SW480 (cell line): ENCODE data around the gene OSBPL6.

Experiments
- DNase-seq: peaks from one replicate; pipeline ENCODE4 v3.0.0-alpha.2; 2016; ENCODE audit warnings: low spot score

The OSBPL6 gene

DNA sequence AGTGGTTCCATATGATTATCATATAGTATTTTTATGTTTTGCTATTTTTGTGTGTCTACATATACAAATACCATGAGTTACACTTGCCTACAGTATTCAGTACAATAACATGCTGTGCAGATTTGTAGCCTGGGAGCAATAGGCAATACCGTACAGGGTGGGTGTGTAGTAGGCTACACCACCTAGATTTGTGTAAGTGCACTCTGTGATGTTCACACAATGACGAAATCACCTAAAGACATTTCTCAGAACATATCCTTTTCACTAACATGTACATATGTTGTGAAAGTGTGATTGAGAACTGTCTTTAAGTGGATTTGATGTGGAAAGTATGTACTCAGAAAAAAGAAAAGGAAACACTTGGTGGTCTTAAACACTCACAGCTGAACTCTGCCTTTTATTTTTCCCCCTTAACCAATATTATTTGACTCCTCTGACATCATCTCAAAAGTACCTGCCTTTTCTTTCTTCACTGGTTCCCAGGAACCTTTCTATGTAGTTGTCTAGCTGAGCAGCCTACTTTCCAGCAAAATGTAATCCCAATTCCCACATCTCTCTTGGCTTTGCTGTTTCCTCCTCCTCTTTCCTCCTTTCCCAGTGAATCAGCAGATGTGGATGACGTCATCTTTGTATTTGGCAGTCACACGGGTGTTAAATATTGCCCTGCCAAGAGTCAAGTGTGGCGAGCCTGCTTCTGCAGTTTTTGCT, 47.7 kb downstream of the OSBPL6 start:
- peak; percentile 32 for DNase-seq

- DNase-seq = no peak
These were observed 48.2 kb downstream of the OSBPL6 start for GRCh38 chr2:178242552-178242883.

- DNase-seq = no peak
These were observed 49.6 kb downstream of the OSBPL6 start for GRCh38 chr2:178243961-178244360.

- no peak for DNase-seq
These were observed 50.5 kb downstream of the OSBPL6 start for GRCh38 chr2:178244777-178245176.

DNA sequence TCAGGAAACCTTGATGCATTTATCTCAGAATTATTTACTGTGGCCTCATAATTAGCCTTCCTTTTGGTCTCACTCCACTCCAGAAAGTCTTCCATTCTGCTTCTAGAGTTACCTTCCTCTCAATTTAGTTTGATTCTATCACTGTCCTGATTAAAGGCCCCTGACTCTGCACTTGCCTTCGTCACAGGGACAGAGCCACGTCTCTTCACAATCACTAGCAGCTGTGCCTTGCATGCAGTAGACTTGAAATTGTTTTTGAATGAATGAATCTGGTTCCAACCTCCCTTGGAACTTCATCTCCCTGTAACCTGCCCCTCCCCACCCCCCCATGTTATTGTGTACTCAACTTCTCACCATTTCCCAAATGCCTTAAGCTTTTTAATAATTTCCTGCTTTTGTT, 52.4 kb downstream of the OSBPL6 start:
- no peak for DNase-seq

GRCh38 chr2:178247250-178247649, 52.9 kb downstream of the OSBPL6 start:
- no peak for DNase-seq

GRCh38 chr2:178250429-178250828, 56.1 kb downstream of the OSBPL6 start:
- no peak for DNase-seq

DNA sequence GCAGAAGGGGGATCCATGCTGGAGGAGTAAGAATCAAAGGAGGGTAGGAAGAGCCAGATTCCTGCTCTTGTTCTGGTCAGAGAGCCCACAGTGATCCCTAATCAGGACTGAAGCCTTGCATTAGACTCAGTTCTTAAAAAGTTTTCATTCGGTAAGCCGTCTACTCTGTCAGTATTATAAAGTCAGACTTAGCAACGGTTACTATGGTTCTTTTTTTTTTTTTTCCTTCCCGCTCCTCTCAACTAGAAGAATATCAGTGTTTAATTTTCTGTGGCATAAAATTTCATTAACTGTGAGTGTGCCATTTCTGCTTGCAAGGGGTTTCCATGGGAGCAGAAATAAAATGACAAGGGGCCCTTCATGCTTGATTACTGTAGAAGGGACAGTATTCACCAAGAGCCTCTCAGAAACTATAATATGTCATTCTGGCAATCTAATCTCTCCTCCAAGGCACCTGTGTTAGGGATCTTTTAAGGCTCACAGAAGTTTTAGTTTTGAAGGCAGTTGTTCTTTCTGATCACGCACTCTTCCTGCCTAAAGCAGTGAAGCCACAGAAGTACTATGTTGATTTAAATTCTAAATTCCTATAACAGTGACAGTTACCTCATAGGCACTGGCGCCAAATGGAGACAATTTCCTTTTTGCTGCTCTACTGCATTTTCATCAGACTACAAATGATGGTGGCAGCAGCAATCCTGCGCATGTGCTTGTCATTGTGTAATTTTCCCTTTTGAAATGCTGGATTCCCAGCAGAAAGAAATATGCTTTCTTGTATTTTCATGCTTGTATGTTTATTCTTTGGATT, 57.0 kb downstream of the OSBPL6 start:
- DNase-seq = no peak

- DNase-seq = no peak
These were observed 62.2 kb downstream of the OSBPL6 start for GRCh38 chr2:178256382-178257042.

DNA sequence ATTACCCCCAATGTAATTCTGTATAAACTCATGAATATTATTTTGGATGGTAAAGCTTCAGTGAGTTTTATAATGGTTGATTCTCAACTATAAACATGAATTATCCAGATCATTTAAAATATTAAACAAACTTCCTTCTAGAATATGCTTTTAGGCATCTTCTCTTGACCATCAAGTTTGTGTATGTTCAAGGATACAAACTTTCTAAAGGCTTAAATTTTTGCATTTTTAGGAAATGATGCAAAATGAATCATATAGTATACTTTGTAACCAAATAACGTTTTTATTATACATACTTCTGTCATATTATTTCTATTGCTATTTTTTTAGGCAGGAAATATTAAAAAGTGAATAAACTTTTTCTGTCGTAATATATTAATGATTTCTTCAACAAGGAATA, 62.8 kb downstream of the OSBPL6 start:
- DNase-seq = no peak

DNA sequence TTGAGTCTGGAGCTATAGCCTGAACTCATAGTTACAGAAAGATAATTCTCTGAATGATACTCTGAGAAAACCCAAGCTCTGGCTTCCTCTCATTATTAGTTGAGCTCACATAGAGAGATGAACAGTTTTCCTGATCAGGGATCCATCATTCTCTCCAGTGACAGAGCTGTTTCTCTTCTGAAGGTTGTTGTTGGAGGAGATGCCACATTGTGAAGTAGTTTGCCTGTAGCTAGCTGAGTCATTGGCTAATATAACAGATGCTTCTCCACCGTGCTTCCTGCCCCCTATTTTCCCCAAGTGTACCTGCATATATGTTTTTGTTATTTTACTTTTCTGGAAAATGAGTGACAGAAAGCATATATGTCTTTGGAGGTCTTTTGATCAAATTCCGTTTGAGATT, 64.6 kb downstream of the OSBPL6 start:
- no peak for DNase-seq

GRCh38 chr2:178263159-178263860, 69.0 kb downstream of the OSBPL6 start:
- no peak for DNase-seq

DNA sequence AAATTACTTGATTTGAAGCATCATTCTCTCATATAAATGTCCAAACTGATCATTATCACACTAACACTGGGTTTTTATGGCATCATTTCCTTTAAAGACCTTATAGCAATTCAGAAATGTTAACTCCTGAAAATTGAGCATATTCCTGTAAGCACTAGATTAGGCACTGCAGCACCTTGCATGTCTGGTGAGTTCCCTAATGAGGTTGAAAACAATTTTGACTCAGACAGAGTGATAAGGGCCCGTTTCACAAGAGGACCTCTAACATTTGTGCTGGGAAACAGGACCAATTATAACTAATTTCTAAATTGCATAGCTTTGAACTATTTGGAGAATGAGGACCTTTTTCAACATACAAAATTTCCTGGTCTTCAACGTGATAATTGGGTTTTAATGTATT, 69.9 kb downstream of the OSBPL6 start:
- DNase-seq = no peak

DNA sequence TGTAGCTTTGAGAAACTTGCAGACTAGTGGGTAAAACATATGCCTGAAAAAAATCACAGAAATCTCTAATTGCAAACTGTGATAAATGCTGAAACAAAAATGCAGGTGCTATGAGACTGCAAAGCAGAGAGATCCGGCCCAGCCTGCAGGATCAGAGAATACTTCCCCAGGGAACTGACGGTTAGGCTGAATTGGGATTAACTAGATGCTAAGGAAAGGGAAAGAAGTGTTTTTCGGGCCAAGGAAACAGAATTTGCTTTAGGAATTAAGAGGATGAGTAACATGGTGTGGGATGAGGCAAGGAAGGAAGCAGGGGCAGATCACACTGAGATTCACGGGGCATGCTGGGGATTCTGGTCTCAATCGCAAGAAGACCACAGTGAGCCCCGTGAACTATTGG, 71.5 kb downstream of the OSBPL6 start:
- DNase-seq = no peak

- DNase-seq = no peak
These were observed 72.1 kb downstream of the OSBPL6 start for GRCh38 chr2:178266445-178266844.

DNA sequence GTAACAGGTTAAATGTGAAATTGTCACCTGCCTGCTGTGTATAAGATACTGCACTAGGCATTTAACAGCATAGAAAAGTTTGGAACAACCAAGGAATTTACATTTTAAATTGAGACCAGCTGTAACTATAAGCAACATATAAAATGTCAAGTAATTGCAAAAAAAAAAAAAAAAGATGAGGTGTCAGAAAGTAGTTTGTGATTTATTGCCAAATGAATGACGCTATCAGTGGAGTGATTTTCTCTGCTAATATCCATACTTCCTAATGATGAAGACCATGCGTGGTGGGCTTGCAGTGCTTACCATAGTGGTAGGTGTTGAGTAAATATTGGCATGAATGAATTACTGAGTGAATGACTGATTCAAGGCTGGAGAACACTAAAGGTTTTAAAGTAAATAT, 73.3 kb downstream of the OSBPL6 start:
- DNase-seq = no peak

- no peak for DNase-seq
These were observed 74.1 kb downstream of the OSBPL6 start for GRCh38 chr2:178268435-178268834.

GRCh38 chr2:178269438-178270224, 75.3 kb downstream of the OSBPL6 start:
- DNase-seq = no peak

DNA sequence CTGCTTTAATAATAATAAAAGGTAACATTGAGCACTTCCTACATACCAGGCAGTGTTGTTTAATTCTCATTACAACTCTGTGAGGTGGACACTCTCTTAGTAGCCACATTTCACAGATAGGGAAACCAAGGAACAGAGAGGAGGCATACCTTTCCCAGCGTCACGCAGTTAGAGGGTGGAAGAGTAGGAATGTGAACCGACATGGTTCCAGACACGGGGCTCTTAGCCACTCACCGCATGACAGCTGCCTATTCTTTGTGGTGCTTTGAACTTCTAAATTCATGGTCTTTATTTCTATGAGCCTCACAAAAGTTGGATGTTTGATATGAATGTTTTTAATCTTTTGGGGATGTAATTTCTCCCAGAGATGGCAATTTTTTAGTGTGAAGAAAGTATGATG, 76.0 kb downstream of the OSBPL6 start:
- DNase-seq = no peak

DNA sequence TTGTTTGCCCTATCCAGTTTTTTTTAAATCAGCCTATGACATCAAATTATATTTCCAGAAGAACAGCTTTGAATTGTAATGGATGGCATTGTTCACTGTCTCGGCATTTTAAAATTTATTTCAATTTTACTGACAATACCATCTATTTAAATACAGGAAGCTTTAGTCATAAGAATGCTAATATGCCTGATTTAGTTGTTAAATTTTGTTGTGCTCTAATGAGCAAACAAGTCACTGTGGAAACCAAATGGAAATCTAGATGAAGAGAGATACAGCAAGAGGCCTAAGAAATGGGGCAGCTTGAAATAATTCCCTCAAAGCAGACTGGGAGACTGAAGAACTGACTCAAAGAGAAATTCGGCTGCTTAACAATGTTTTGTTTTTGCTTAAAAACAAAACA, 76.8 kb downstream of the OSBPL6 start:
- no peak for DNase-seq

- no peak for DNase-seq
These were observed 77.5 kb downstream of the OSBPL6 start for GRCh38 chr2:178271629-178272333.
